IMR-90 (cell line): ENCODE measurements around the gene PSME3. TPM values are rescaled to one million over a fixed set of nuclear protein-coding genes. Genes with fewer than 3 reads are reported as not detected.

Experiments
- ATAC-seq: fragments of 200-7000 bp; cut with Tn5 transposase; 2 replicates; pipeline ENCODE4 v1.9.1; 2020; ENCODE audit warnings: low read depth, mild to moderate bottlenecking, moderate library complexity
- BruUV-seq: library from RNA; stranded (reverse); fragments of 400-500 nt; replicated peaks from 2 replicates; lab custom pipeline; 2021; lab: Mats Ljungman, UMichigan
- CTCF ChIA-PET: fragments of 300-600 bp; formaldehyde crosslinking; extraction: SDS; loops from one replicate; lab custom pipeline; 2021; ENCODE audit warnings: antibody characterized with exemption; lab: Yijun Ruan, JAX
- POLR2A ChIA-PET: fragments of 300-600 bp; sonication (Branson Sonifier 250); formaldehyde crosslinking; loops from one replicate; lab custom pipeline; 2022; ENCODE audit warnings: antibody characterized with exemption; ENCODE audit not compliant: unreplicated experiment; lab: Charles Lee
- DNase-seq: peaks from one replicate; pipeline ENCODE4 v3.0.0; 2013
- H2AFZ ChIP-seq: replicated peaks from 2 replicates; pipeline ENCODE3; 2013; ENCODE audit warnings: low read length, mild to moderate bottlenecking; ENCODE audit not compliant: poor library complexity
- H2AK5ac ChIP-seq: 2 replicates; pipeline ENCODE4 v1.6.1; 2013; ENCODE audit warnings: low read depth, low read length, inconsistent platforms
- H2AK9ac ChIP-seq: replicated peaks from 2 replicates; pipeline ENCODE3; 2013; ENCODE audit warnings: mild to moderate bottlenecking, low read depth, low read length, moderate library complexity; ENCODE audit not compliant: poor library complexity
- H2BK120ac ChIP-seq: 2 replicates; pipeline ENCODE4 v1.6.1; 2013; ENCODE audit warnings: low read depth, low read length, inconsistent platforms
- H2BK15ac ChIP-seq: 3 replicates; pipeline ENCODE4 v1.6.1; 2013; ENCODE audit warnings: low read depth, low read length, inconsistent platforms
- H2BK20ac ChIP-seq: 2 replicates; pipeline ENCODE4 v1.6.1; 2013; ENCODE audit warnings: low read depth, mild to moderate bottlenecking, inconsistent platforms, low read length, moderate library complexity
- H2BK5ac ChIP-seq: 2 replicates; pipeline ENCODE4 v1.6.1; 2013; ENCODE audit warnings: mild to moderate bottlenecking, low read depth, low read length, inconsistent platforms; ENCODE audit not compliant: poor library complexity, severe bottlenecking
- H3K14ac ChIP-seq: replicated peaks from 2 replicates; pipeline ENCODE4 v1.6.1; 2013; ENCODE audit warnings: low read depth, low read length, inconsistent platforms
- H3K18ac ChIP-seq: 2 replicates; pipeline ENCODE4 v1.6.1; 2013; ENCODE audit warnings: low read depth, low read length, control low read depth
- H3K23ac ChIP-seq: 2 replicates; pipeline ENCODE4 v1.6.1; 2013; ENCODE audit warnings: low read depth, low read length, inconsistent platforms
- H3K27ac ChIP-seq: 2 replicates; pipeline ENCODE4 v1.5.1; 2013; ENCODE audit warnings: mild to moderate bottlenecking, control low read depth, low read length; ENCODE audit not compliant: insufficient read depth
- H3K27me3 ChIP-seq: 2 replicates; pipeline ENCODE4 v1.6.1; 2013; ENCODE audit warnings: low read length; ENCODE audit not compliant: control insufficient read depth, insufficient read depth
- H3K36me3 ChIP-seq: 2 replicates; pipeline ENCODE4 v1.6.1; 2013; ENCODE audit warnings: low read length, mixed read lengths; ENCODE audit not compliant: control insufficient read depth, insufficient read depth
- H3K4ac ChIP-seq: 2 replicates; pipeline ENCODE4 v1.6.1; 2013; ENCODE audit warnings: low read depth, low read length, inconsistent platforms
- H3K4me1 ChIP-seq: 2 replicates; pipeline ENCODE4 v1.6.1; 2013; ENCODE audit warnings: low read length, mixed read lengths; ENCODE audit not compliant: control insufficient read depth, insufficient read depth
- H3K4me2 ChIP-seq: 2 replicates; pipeline ENCODE4 v1.6.1; 2013; ENCODE audit warnings: low read depth, mild to moderate bottlenecking, control low read depth, low read length, moderate library complexity
- H3K4me3 ChIP-seq: 2 replicates; pipeline ENCODE4 v1.5.1; 2013; ENCODE audit warnings: low read depth, mild to moderate bottlenecking, control low read depth, low read length, moderate library complexity; ENCODE audit not compliant: insufficient read depth
- H3K56ac ChIP-seq: 2 replicates; pipeline ENCODE4 v1.6.1; 2013; ENCODE audit warnings: low read length, inconsistent platforms; ENCODE audit not compliant: insufficient read depth; ENCODE audit errors: extremely low read depth
- H3K79me1 ChIP-seq, 2 experiments: 2 replicates each; pipeline ENCODE4 v1.6.1; 2013; ENCODE audit warnings: low read length in 2 of 2, inconsistent platforms in 1 of 2, low read depth in 1 of 2
- H3K9ac ChIP-seq: 2 replicates; pipeline ENCODE4 v1.6.1; 2013; ENCODE audit warnings: low read depth, low read length, control low read depth
- H3K9me1 ChIP-seq: 2 replicates; pipeline ENCODE4 v1.6.1; 2013; ENCODE audit warnings: low read length, inconsistent platforms; ENCODE audit not compliant: insufficient read depth
- H3K9me3 ChIP-seq: 2 replicates; pipeline ENCODE4 v1.6.1; 2013; ENCODE audit warnings: low read length; ENCODE audit not compliant: control insufficient read depth, insufficient read depth
- H4K20me1 ChIP-seq: 2 replicates; pipeline ENCODE4 v1.6.1; 2013; ENCODE audit warnings: low read length, inconsistent platforms; ENCODE audit not compliant: insufficient read depth
- H4K5ac ChIP-seq: 2 replicates; pipeline ENCODE4 v1.6.1; 2013; ENCODE audit warnings: mild to moderate bottlenecking, low read depth, low read length, control low read depth
- H4K8ac ChIP-seq, 2 experiments: 2 replicates each; pipeline ENCODE4 v1.6.1; 2013; ENCODE audit warnings: low read depth in 2 of 2, low read length in 2 of 2, control low read depth in 1 of 2, inconsistent platforms in 1 of 2
- H4K91ac ChIP-seq: 2 replicates; pipeline ENCODE4 v1.6.1; 2013; ENCODE audit warnings: low read depth, low read length, inconsistent platforms; ENCODE audit not compliant: insufficient read depth
- BHLHE40 ChIP-seq: fragments of 150-350 bp; IDR thresholded peaks from 2 replicates; pipeline ENCODE4 v1.6.1; 2016; ENCODE audit warnings: mild to moderate bottlenecking, low read depth, low read length
- CEBPB ChIP-seq: IDR thresholded peaks from 2 replicates; pipeline ENCODE4 v1.6.1; 2012; ENCODE audit warnings: low read depth, low read length, improper control_type of control experiment
- CHD1 ChIP-seq: IDR thresholded peaks from 2 replicates; pipeline ENCODE4 v1.6.1; 2012; ENCODE audit warnings: low read depth, low read length, improper control_type of control experiment
- FOS ChIP-seq: fragments of 150-350 bp; IDR thresholded peaks from 2 replicates; pipeline ENCODE4 v1.6.1; 2016; ENCODE audit warnings: low read depth, low read length
- MAFK ChIP-seq: IDR thresholded peaks from 2 replicates; pipeline ENCODE4 v1.6.1; 2012; ENCODE audit warnings: low read depth, low read length, improper control_type of control experiment
- MAZ ChIP-seq: IDR thresholded peaks from 2 replicates; pipeline ENCODE4 v1.6.1; 2012; ENCODE audit warnings: low read depth, mild to moderate bottlenecking, low read length, improper control_type of control experiment, moderate library complexity, borderline replicate concordance
- MXI1 ChIP-seq: IDR thresholded peaks from 2 replicates; pipeline ENCODE4 v1.6.1; 2012; ENCODE audit warnings: low read depth, mild to moderate bottlenecking, low read length, moderate library complexity, borderline replicate concordance
- NFE2L2 ChIP-seq: fragments of 150-350 bp; IDR thresholded peaks from 2 replicates; pipeline ENCODE4 v1.6.1; 2016; ENCODE audit warnings: low read depth, mild to moderate bottlenecking, low read length
- RCOR1 ChIP-seq: IDR thresholded peaks from 2 replicates; pipeline ENCODE4 v1.6.1; 2012; ENCODE audit warnings: mild to moderate bottlenecking, low read length, improper control_type of control experiment; ENCODE audit not compliant: insufficient replicate concordance
- RFX5 ChIP-seq: IDR thresholded peaks from 2 replicates; pipeline ENCODE4 v1.8.0; 2012; ENCODE audit warnings: low read depth, mild to moderate bottlenecking, low read length, moderate library complexity
- SMC3 ChIP-seq: fragments of 150-350 bp; IDR thresholded peaks from 2 replicates; pipeline ENCODE4 v1.6.1; 2016; ENCODE audit warnings: low read depth, mild to moderate bottlenecking, antibody characterized with exemption, low read length, moderate library complexity
- WGBS, 2 experiments: methylation state at CpG; one replicate each; pipeline versions ENCODE4 v1.1.5 to v1.1.7; 2013; ENCODE audit warnings: missing lambda C conversion rate in 2 of 2; ENCODE audit not compliant: insufficient read length in 1 of 2; ENCODE audit errors: extremely low coverage in 2 of 2; 5-methylcytosine and 5-hydroxymethylcytosine counted together
- dilution Hi-C: fragments of 300-500 bp; cut with HindIII; formaldehyde crosslinking; loops from one replicate; pipeline ENCODE4 v1.14.3; 2018; ENCODE audit warnings: low sequenced_read_pairs; ENCODE audit not compliant: unreplicated experiment
- in situ Hi-C: fragments of 300-500 bp; cut with MboI; formaldehyde crosslinking; loops from 3 replicates; pipeline ENCODE4 v1.14.3; 2019; ENCODE audit warnings: low sequenced_read_pairs, inconsistent platforms, mixed read lengths
- intact Hi-C: fragments of 100-400 bp; cut with micrococcal nuclease; formaldehyde crosslinking; loops from 2 replicates; pipeline ENCODE4 v1.10.0; 2022
- polyA plus RNA-seq, 3 experiments: library from polyadenylated mRNA; depleted of rRNA; stranded (reverse); fragments of >200 nt; gene quantifications; 2 replicates each; pipeline ENCODE4 v1.2.3, GENCODE V29; 2012; ENCODE audit warnings: low replicate concordance in 1 of 3
- total RNA-seq: library from RNA; depleted of rRNA; stranded (reverse); fragments of >200 nt; gene quantifications from 2 replicates; pipeline ENCODE4 v1.2.3, GENCODE V29; 2012
- TF ChIP-seq, protein P1 (sequence below): fragments of 150-350 bp; IDR thresholded peaks from 2 replicates; pipeline ENCODE4 v1.6.1; 2017; ENCODE audit warnings: mild to moderate bottlenecking, antibody characterized with exemption, low read length, low read depth
- TF ChIP-seq, protein P2 (sequence below): fragments of 150-350 bp; IDR thresholded peaks from 2 replicates; pipeline ENCODE4 v1.6.1; 2016; ENCODE audit warnings: low read depth, mild to moderate bottlenecking, low read length, moderate library complexity, borderline replicate concordance
- TF ChIP-seq, protein P3 (sequence below): conservative IDR thresholded peaks from 2 replicates; pipeline ENCODE4 v1.5.1; 2012; ENCODE audit warnings: mild to moderate bottlenecking, low read depth, low read length, improper control_type of control experiment

The PSME3 gene
- total and polyA plus RNA-seq, 2 of the 4 experiments (the other 2 are of a cell fraction), result 72.4 to 100 TPM

DNA sequence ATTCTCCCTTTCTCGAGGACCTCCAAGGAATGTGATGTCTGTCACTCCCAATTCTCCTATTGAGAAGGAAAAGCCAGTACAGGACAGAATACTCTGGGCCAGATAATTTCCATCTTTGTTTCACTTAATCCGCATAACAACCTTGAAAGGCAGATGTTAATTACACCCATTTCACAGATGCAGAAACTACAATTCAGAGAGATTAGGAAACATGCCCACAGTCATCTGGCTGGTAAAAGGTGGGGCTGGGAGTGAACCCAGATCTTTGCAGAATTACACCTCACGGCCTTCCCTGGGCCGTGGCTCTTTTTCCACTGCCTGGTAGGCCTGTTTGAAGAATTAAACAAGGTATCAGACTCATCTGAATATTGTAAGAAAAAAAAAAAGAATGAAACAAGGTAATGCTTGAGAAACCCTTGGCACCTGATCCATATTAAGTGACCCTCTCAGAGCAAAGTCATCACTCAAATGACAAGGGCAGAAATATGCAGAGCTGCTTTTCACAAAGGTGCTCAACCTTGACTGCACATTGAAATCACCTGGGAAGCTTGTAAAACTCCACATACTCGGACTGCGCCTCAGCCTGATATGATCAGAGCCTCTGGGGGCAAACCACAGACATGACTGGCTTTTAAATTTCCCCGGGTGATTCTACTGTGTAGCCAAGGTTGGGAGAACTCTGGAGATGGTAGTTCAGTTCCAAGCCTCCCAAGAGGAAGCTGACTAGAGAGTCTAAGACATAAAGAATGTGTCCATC is 50.8 kb downstream of the PSME3 start:
- Histone ChIP-seq H3K27me3 (peaks cover 19% of the 10 kb centered on the region), H3K56ac (no peak overlapping the region), H4K5ac (no peak overlapping the region), H2AK5ac (no peak overlapping the region), H2AFZ (no peak overlapping the region), H2BK120ac (no peak overlapping the region), H2AK9ac (no peak overlapping the region), H4K91ac (no peak overlapping the region), H4K20me1 (no peaks in the 10 kb centered on the region), H3K18ac (no peak overlapping the region), H3K27ac (no peak overlapping the region), H3K4me2 (no peak overlapping the region), H3K9me1 (no peaks in the 10 kb centered on the region; the same call in 1 of the 2 replicates), H3K4me1 (peaks cover 2% of the 10 kb centered on the region; the same call in 1 of the 2 replicates), H3K14ac (no peak overlapping the region), H3K9me3 (no peaks in the 10 kb centered on the region), H3K4me3 (no peak overlapping the region), H3K36me3 (no peaks in the 10 kb centered on the region), H2BK20ac (no peak overlapping the region), H2BK15ac (no peak overlapping the region), H3K9ac (no peak overlapping the region), H4K8ac (no peak overlapping the region), H3K23ac (no peak overlapping the region), H3K4ac (no peak overlapping the region), H2BK5ac (no peak overlapping the region), H3K79me1 (no peaks in the 10 kb centered on the region)
- in situ Hi-C loops (loop anchor here (25.0 kb wide), 1 partner anchor 428 kb away; no protein-coding TSS in a partner anchor), intact Hi-C loops (no loop called here), dilution Hi-C loops (no loop called here)
- BruUV-seq, result no TSS peak
- DNase-seq, result no peak
- ATAC-seq, result no peak
- CTCF ChIA-PET, result no interaction called here
- WGBS, 2 experiments, result 83% methylated on average over 2 of the region's 7 CpGs; no CpG with 5 or more reads in 1 of the 2 experiments
- TF ChIP-seq FOS, result no peak
- no peak for TF ChIP-seq MAFK
- TF ChIP-seq, protein P1, sequence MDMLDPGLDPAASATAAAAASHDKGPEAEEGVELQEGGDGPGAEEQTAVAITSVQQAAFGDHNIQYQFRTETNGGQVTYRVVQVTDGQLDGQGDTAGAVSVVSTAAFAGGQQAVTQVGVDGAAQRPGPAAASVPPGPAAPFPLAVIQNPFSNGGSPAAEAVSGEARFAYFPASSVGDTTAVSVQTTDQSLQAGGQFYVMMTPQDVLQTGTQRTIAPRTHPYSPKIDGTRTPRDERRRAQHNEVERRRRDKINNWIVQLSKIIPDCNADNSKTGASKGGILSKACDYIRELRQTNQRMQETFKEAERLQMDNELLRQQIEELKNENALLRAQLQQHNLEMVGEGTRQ, result no peak
- TF ChIP-seq NFE2L2, result no peak
- TF ChIP-seq, protein P2, sequence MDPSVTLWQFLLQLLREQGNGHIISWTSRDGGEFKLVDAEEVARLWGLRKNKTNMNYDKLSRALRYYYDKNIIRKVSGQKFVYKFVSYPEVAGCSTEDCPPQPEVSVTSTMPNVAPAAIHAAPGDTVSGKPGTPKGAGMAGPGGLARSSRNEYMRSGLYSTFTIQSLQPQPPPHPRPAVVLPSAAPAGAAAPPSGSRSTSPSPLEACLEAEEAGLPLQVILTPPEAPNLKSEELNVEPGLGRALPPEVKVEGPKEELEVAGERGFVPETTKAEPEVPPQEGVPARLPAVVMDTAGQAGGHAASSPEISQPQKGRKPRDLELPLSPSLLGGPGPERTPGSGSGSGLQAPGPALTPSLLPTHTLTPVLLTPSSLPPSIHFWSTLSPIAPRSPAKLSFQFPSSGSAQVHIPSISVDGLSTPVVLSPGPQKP, result no peak
- TF ChIP-seq MXI1, result no peak
- TF ChIP-seq CEBPB, result no peak
- TF ChIP-seq BHLHE40, result no peak
- no peak for TF ChIP-seq RCOR1
- no peak for TF ChIP-seq CHD1
- no peak for TF ChIP-seq RFX5
- TF ChIP-seq MAZ, result no peak
- no peak for TF ChIP-seq SMC3
- TF ChIP-seq, protein P3, sequence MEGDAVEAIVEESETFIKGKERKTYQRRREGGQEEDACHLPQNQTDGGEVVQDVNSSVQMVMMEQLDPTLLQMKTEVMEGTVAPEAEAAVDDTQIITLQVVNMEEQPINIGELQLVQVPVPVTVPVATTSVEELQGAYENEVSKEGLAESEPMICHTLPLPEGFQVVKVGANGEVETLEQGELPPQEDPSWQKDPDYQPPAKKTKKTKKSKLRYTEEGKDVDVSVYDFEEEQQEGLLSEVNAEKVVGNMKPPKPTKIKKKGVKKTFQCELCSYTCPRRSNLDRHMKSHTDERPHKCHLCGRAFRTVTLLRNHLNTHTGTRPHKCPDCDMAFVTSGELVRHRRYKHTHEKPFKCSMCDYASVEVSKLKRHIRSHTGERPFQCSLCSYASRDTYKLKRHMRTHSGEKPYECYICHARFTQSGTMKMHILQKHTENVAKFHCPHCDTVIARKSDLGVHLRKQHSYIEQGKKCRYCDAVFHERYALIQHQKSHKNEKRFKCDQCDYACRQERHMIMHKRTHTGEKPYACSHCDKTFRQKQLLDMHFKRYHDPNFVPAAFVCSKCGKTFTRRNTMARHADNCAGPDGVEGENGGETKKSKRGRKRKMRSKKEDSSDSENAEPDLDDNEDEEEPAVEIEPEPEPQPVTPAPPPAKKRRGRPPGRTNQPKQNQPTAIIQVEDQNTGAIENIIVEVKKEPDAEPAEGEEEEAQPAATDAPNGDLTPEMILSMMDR, result no peak
- POLR2A ChIA-PET, result no interaction called here
